HUDEP-2 (cell line): ENCODE data around the gene ATG5.

Experiments
- DNase-seq, 76 experiments: peaks; one replicate each; lab custom pipeline; 2025; ENCODE audit not compliant: unreplicated experiment in 76 of 76; lab: John Stamatoyannopoulos, UW

Gene ATG5

GRCh38 chr6:106325336-106326178, at the start of gene ATG5:
ATG5 (minus strand) TSS chr6:106325760; CDS start chr6:106316208, 9,552 bp downstream.
- peak; percentile 96 to 100 (median 99) for DNase-seq

- no peak for DNase-seq
Measured at GRCh38 chr6:106373502-106374239, 48.1 kb upstream of the ATG5 start.

GRCh38 chr6:106372838-106373501, 47.4 kb upstream of the ATG5 start:
- no peak for DNase-seq

GRCh38 chr6:106370639-106371038, 45.1 kb upstream of the ATG5 start:
- no peak for DNase-seq

GRCh38 chr6:106369739-106370138, 44.2 kb upstream of the ATG5 start:
- DNase-seq, result no peak

GRCh38 chr6:106363401-106364138, 38.0 kb upstream of the ATG5 start:
- no peak for DNase-seq

GRCh38 chr6:106360989-106361430, 35.5 kb upstream of the ATG5 start:
- DNase-seq, result peak in 2 of 76 experiments; percentile 4 to 28

GRCh38 chr6:106360410-106360988, 34.9 kb upstream of the ATG5 start, which contains the start of gene CRYBG1:
CRYBG1 (plus strand) TSS chr6:106360717; CDS start chr6:106360909, 192 bp downstream.
- peak in 35 of 76 experiments; percentile 5 to 50 (median 31) for DNase-seq

- DNase-seq, result no peak
Measured at GRCh38 chr6:106359959-106360409, 34.4 kb upstream of the ATG5 start.

GRCh38 chr6:106356378-106356777, 30.8 kb upstream of the ATG5 start:
- no peak for DNase-seq

GRCh38 chr6:106347219-106347618, 21.7 kb upstream of the ATG5 start:
- no peak for DNase-seq

- DNase-seq, result peak in 46 of 76 experiments; percentile 4 to 78 (median 38)
Measured at GRCh38 chr6:106339334-106340029, 13.9 kb upstream of the ATG5 start.

- peak in 28 of 76 experiments; percentile 5 to 54 (median 22) for DNase-seq
Measured at GRCh38 chr6:106334646-106335448, 9.3 kb upstream of the ATG5 start.

- no peak for DNase-seq
Measured at GRCh38 chr6:106324726-106325335, 729 bp downstream of the ATG5 start.

GRCh38 chr6:106321940-106322339, 3.6 kb downstream of the ATG5 start:
- DNase-seq, result no peak

GRCh38 chr6:106318851-106319250, 6.7 kb downstream of the ATG5 start:
- no peak for DNase-seq

GRCh38 chr6:106318061-106318460, 7.5 kb downstream of the ATG5 start:
- DNase-seq, result peak in 8 of 76 experiments; percentile 8 to 37 (median 28)

GRCh38 chr6:106316375-106316766, 9.2 kb downstream of the ATG5 start:
- DNase-seq, result no peak
